Effector memory CD4-positive, alpha-beta T cell (primary cell): ENCODE results near the gene F12.

Source experiments
- DNase-seq, 3 donors: peaks; one replicate each; pipeline ENCODE4 v3.0.0-alpha.2; 2020
- H3K27ac ChIP-seq: 2 replicates; pipeline ENCODE4 v1.7.0; 2013; ENCODE audit warnings: mild to moderate bottlenecking, low read length, moderate library complexity; ENCODE audit not compliant: insufficient read depth, poor library complexity, severe bottlenecking
- H3K27me3 ChIP-seq: replicated peaks from 2 replicates; pipeline ENCODE4 v1.7.0; 2013; ENCODE audit warnings: mild to moderate bottlenecking, low read length; ENCODE audit not compliant: insufficient read depth, control insufficient read depth, poor library complexity, severe bottlenecking
- H3K36me3 ChIP-seq: 2 replicates; pipeline ENCODE4 v1.7.0; 2013; ENCODE audit warnings: mild to moderate bottlenecking, low read length, moderate library complexity; ENCODE audit not compliant: control insufficient read depth, insufficient read depth
- H3K4me1 ChIP-seq: 2 replicates; pipeline ENCODE4 v1.7.0; 2013; ENCODE audit warnings: low read length, mild to moderate bottlenecking; ENCODE audit not compliant: control insufficient read depth, insufficient read depth, poor library complexity, severe bottlenecking
- H3K4me3 ChIP-seq: 2 replicates; pipeline ENCODE4 v1.7.0; 2013; ENCODE audit warnings: low read length, low read depth, mild to moderate bottlenecking; ENCODE audit not compliant: insufficient read depth, poor library complexity, severe bottlenecking
- H3K9me3 ChIP-seq: 2 replicates; pipeline ENCODE4 v1.7.0; 2013; ENCODE audit warnings: mild to moderate bottlenecking, low read length, moderate library complexity; ENCODE audit not compliant: control insufficient read depth

Gene F12

DNA sequence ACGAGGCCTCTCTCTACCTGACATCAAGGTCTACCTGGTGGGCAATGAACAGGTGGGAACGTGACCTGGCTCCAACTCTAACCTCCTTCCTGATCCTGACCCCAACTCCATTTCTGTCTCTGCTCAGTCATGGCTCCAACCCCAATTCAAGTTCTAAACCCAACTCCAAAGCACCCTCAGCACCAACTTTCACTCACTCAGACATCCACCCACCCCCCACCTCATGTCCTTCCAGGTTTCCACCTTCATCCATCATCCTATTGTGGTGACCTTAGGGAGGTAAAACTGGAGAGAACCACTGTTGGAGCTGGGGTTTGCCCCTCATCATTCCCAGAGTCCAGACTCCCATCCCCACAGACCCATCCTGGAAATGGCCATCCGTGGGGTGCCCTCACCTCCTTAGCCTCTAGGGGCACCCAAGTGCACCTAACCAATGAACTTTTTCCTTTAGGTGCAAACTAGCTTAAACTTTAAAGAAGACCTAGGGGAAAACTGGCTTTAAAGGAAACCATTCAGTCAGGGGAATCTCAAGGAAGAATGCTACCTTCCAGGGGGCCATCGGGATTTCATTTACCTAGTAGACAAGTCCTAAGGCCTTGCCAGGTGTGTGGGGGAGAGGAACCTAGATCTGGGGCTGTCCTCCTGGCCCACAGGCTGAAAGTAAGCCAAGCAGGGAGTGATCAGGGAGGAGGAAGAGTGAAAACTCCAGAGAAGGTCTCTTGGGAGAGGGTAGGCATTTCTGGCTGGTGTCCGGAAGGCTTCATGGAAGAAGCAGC lies 40.3 kb downstream of the F12 start:
- Histone ChIP-seq H3K36me3 (peaks cover 45% of the 10 kb centered on the region), H3K4me3 (no peak overlapping the region), H3K27ac (peak overlapping the region; percentile 29), H3K4me1 (peaks cover 51% of the 10 kb centered on the region), H3K9me3 (no peaks in the 10 kb centered on the region), H3K27me3 (no peaks in the 10 kb centered on the region)
- DNase-seq, result no peak

DNA sequence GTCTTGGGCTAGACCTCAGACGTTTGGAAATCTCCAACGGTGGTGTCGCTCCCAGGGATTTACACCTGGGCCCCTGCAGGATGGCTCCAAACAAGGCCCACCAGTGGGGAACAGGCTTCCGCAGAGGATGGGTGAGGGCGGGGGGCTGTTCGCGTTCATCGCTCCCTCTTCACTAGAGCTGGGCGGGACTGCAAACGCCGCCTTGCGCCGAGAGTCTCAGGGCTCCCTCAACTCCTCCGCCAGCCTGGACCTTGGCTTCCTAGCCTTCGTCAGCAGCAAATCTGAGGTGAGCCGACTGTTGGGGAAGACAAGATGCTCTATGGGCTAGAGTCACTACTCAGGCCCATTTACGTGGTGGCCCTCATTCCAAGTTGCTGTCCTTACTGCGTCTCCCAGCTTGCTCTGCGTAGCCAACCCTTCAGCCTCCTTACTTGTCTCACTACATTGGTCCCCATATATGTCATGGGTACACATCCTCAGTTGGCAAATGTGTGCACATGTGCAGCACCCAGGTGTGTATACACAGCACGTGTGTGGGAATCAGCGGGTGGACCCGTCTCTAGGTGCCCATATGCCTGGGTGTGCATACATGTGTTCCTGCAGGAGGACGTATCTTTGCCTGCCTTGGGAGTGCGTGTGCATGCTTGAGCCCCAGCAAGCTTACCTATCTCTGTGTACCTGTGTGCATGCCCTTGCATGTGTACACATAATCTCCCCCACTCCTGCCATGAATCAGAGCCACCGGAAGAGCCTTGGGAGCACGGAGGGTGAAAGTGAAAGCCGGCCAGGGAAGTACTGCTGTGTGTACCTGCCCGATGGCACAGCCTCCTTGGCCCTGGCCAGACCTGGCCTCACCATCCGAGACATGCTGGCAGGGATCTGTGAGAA lies 41.1 kb downstream of the F12 start:
- H3K27me3 ChIP-seq, result no peaks in the 10 kb centered on the region
- peaks cover 51% of the 10 kb centered on the region for H3K4me1 ChIP-seq
- H3K36me3 ChIP-seq, result peaks cover 45% of the 10 kb centered on the region

DNA sequence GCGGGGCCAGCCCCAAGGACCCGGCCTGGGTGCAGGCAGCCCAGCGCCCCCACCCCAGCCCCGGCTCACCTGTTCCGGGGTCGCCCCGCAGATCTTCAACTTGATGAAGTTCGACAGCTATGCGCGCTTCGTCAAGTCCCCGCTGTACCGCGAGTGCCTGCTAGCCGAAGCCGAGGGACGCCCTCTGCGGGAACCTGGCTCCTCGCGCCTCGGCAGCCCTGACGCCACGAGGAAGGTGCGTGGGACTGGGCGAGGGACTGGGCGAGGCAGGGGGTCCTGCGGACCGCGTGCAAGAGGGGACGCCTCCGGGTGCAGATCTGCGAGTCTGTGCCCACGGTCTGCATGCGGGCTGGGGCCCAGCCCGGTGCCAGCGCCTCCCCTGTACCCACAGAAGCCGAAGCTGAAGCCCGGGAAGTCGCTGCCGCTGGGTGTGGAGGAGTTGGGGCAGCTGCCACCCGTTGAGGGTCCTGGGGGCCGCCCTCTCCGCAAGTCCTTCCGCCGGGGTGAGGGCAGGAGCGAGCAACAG lies 42.0 kb downstream of the F12 start:
- no peaks in the 10 kb centered on the region for H3K27me3 ChIP-seq
- H3K4me3 ChIP-seq, result no peak overlapping the region
- H3K4me1 ChIP-seq, result peaks cover 50% of the 10 kb centered on the region
- H3K9me3 ChIP-seq, result no peaks in the 10 kb centered on the region
- peaks cover 45% of the 10 kb centered on the region for H3K36me3 ChIP-seq
- H3K27ac ChIP-seq, result no peak overlapping the region
- DNase-seq, result no peak

More for the DNA sequence above, 41.1 kb downstream of the F12 start:
- H3K4me3 ChIP-seq, result no peak overlapping the region
- no peaks in the 10 kb centered on the region for H3K9me3 ChIP-seq
- peak overlapping the region; percentile 7 for H3K27ac ChIP-seq
- DNase-seq, result no peak

DNA sequence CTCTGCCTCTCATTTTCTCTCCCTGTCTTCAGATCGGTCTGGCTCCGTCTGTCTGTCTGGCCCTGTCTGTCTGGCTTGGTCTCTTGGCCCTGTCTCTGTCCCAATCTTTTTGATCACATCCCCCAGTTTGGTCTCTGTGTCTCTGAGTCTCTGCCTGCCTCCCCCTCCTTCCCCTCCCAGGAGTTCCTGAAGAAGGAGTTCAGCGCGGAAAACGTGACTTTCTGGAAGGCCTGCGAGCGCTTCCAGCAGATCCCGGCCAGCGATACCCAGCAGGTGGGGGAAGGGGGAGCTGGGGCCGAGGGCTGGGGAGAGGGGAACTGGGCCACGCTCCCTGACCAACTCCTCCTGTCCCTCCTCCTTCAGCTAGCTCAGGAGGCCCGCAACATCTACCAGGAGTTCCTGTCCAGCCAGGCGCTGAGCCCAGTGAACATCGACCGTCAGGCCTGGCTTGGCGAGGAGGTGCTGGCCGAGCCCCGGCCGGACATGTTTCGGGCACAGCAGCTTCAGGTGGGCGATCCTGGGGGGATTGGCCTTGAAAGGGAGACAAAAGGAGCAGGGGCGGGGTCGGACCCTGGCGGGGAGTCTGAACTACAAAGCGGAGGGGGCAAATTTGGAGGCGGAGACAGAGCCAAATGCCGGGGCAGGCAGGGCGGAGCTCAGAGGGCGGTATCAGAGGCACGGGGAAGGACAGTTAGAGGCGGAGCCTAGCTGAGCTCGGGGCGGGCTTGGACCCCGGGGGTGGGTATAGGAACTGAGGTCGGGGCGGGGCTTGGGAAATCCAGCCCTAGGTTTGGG lies 42.6 kb downstream of the F12 start:
- Histone ChIP-seq H3K27ac (no peak overlapping the region), H3K36me3 (peaks cover 45% of the 10 kb centered on the region), H3K9me3 (no peaks in the 10 kb centered on the region), H3K4me3 (no peak overlapping the region), H3K27me3 (no peaks in the 10 kb centered on the region), H3K4me1 (peaks cover 50% of the 10 kb centered on the region)
- no peak for DNase-seq

DNA sequence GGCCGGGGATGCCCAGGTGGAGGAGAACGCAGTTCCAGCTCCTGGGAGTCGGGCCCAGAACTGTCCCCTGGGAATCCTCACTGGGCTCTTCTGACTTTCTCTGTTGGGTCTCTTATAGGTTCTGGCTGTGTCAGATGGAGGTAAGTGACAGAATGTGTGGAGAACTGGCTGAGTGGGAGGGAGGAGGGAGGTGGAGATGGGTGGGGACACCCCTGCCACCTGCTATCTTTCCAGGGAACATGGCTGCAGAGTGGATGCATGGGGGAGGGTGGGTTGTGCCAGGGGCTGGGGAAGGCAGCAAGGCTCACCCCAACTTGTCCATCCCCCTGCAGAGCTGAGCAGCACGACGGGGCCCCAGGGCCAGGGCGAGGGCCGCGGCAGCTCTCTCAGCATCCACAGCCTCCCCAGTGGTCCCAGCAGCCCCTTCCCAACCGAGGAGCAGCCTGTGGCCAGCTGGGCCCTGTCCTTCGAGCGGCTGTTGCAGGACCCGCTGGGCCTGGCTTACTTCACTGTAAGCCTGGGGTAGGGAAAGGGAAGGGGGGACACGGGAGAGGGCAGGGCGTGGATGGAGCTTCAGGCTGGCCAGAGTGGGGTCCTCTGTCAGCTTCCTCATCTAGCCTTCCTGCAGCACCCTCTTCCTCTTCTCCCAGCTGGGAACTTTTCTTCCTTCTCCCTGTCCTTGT lies 43.4 kb downstream of the F12 start:
- no peak overlapping the region for H3K4me3 ChIP-seq
- peaks cover 50% of the 10 kb centered on the region for H3K4me1 ChIP-seq
- H3K27me3 ChIP-seq, result no peaks in the 10 kb centered on the region
- no peak for DNase-seq
- no peaks in the 10 kb centered on the region for H3K9me3 ChIP-seq
- no peak overlapping the region for H3K27ac ChIP-seq
- peaks cover 45% of the 10 kb centered on the region for H3K36me3 ChIP-seq

DNA sequence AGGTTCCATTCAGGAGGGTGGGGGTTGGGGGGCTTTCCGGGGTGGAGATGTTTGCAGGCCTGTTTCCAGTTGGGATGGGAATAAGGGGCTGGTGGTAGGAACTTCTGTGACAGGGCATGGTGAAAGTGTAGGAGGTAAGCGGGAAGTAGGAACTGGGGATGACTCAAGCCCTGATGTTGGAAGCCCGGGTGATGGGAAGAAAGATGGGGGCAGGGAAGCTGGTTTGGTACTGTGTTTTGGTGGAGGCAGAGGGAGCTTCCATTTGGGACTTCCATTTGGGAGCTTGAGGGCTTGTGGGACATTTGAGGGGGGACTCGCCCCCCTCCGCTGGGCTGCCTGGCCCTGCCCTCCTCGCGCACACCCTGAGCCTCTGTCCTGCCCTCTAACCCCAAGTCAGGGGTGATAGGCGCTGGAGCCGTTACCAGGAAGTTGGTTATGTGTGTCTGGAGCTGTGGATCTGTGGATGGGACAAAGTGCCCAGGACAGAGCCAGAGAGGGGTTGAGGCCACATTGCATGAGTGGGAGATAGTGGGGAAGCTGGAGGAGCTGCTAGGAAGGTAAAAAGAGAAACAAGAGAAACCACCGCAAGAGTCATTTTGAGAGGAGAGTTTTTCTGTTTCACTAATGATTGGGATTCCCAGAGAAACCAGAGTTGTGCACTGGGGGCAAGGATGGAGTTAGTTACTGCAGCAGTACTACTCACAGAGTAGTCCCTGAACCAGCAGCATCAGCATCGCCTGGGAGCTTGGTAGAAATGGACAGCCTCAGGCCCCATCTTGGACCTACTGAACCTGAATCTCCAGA lies 45.0 kb downstream of the F12 start:
- H3K27ac ChIP-seq, result no peak overlapping the region
- peaks cover 42% of the 10 kb centered on the region for H3K36me3 ChIP-seq
- no peaks in the 10 kb centered on the region for H3K9me3 ChIP-seq
- no peaks in the 10 kb centered on the region for H3K27me3 ChIP-seq
- DNase-seq, result no peak
- no peak overlapping the region for H3K4me3 ChIP-seq
- peaks cover 54% of the 10 kb centered on the region for H3K4me1 ChIP-seq

DNA sequence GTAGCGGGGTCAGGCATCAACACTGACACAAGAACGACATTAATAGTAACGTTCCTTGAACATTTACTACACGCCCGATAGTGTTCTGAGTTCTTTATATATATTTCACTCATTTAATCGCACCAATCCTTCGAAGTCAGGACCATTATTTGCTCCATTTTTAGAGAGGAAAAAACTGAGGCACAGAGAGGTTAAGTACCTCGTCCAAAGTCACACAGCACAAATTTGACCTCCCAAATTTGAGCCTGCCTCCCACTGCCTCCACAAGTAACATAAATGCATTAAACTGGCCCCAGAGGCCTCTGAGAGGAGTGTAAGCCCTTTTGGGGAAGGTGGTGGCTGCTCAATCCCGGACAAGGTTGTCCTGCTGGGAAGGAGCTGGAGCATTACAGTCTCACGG lies 45.8 kb downstream of the F12 start:
- peak overlapping the region; percentile 47 for H3K4me3 ChIP-seq
- H3K27me3 ChIP-seq, result no peaks in the 10 kb centered on the region
- H3K4me1 ChIP-seq, result peaks cover 61% of the 10 kb centered on the region
- DNase-seq, result no peak
- H3K36me3 ChIP-seq, result peaks cover 34% of the 10 kb centered on the region
- peak overlapping the region; percentile 88 for H3K27ac ChIP-seq
- H3K9me3 ChIP-seq, result no peaks in the 10 kb centered on the region

DNA sequence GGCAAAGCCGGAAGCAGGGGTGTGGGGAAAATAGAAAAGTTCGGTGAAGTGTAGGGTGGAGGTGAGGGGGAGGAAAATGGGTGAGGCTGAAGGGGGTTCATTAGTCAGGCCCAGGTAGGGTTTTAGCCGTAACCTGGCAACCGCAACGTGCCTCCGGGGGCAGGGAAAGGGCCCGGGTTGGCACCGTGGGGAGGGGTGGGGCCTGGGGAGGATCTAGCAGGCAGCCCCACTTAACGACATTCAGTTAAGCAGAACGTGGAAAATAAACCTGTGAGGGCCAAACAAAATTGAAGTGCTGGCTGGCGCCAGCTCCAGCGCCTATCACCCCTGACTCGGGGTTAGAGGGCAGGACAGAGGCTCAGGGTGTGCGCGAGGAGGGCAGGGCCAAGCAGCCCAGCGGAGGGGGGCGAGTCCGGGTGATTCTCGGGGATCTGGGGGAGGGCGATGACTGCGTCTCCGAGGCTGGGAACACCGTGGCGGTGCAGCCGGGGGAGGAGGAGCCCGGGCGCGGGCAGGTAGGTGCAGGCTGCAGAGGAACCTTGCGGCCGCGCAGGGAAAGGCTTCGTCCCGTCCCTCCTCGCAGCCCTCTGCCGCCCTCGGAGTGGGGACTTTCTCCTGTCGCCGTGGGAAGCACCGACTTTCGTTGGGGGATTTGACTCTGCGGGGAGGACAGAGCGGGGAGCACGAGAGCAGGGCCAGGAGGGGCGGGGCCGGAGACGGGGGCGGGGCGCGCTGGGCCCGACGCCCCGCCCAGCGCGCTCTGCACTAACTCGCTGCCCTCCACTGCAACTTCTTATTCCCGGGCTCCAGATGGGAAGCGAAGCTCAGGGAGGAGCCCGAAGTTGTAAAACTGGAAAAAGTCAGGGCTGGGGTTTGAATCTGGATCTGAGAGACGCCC lies 46.5 kb downstream of the F12 start:
- Histone ChIP-seq H3K4me3 (peak overlapping the region; percentile 47), H3K4me1 (peaks cover 63% of the 10 kb centered on the region), H3K9me3 (no peaks in the 10 kb centered on the region), H3K36me3 (peaks cover 27% of the 10 kb centered on the region), H3K27ac (peak overlapping the region; percentile 88), H3K27me3 (no peaks in the 10 kb centered on the region)
- DNase-seq, result peak; percentile 69 to 78 (median 73)
